HUES48 (cell line): ENCODE results near the gene CNPPD1.

ENCODE experiments used
- H3K27ac ChIP-seq: one replicate; pipeline ENCODE4 v1.7.0; 2013; ENCODE audit warnings: low read depth, low read length, inconsistent platforms
- H3K27me3 ChIP-seq: 2 replicates; pipeline ENCODE4 v1.6.1; 2013; ENCODE audit warnings: mild to moderate bottlenecking, low read length; ENCODE audit not compliant: control insufficient read depth, insufficient read depth
- H3K36me3 ChIP-seq: 2 replicates; pipeline ENCODE4 v1.6.1; 2013; ENCODE audit warnings: low read length; ENCODE audit not compliant: control insufficient read depth, insufficient read depth
- H3K4me1 ChIP-seq: 2 replicates; pipeline ENCODE4 v1.6.1; 2013; ENCODE audit warnings: mild to moderate bottlenecking, low read length; ENCODE audit not compliant: control insufficient read depth, insufficient read depth
- H3K4me3 ChIP-seq: 2 replicates; pipeline ENCODE4 v1.5.1; 2013; ENCODE audit warnings: mild to moderate bottlenecking, low read depth, low read length
- H3K9ac ChIP-seq: 2 replicates; pipeline ENCODE4 v1.6.1; 2013; ENCODE audit warnings: mild to moderate bottlenecking, low read depth, low read length, moderate library complexity
- H3K9me3 ChIP-seq: 2 replicates; pipeline ENCODE4 v1.6.1; 2013; ENCODE audit warnings: low read length; ENCODE audit not compliant: control insufficient read depth, insufficient read depth

CNPPD1 gene

DNA sequence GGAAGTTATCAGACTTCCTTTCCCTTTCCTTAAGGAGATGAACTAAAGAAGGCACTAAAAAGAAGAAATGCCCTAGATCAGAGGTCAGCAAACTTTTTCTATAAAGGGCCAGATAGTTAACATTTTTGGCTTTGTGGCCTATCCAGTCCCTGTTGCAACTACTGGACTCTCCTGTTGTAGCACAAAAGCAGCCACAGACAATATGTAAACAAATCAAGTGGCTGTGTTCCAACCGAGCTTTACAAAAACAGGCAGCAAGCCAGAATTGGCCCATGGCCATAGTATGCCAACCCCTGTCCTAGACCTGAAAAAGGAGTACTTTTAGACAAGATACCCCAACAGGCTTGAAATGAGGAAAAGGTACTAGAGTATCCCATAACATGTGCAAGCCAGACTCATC is 27.1 kb downstream of the CNPPD1 start:
- peaks cover 34% of the 10 kb centered on the region for H3K36me3 ChIP-seq
- H3K4me3 ChIP-seq, result no peak overlapping the region
- H3K9ac ChIP-seq, result no peak overlapping the region
- no peaks in the 10 kb centered on the region for H3K4me1 ChIP-seq
- H3K9me3 ChIP-seq, result no peaks in the 10 kb centered on the region
- no peaks in the 10 kb centered on the region for H3K27me3 ChIP-seq
- H3K27ac ChIP-seq, result no peak overlapping the region

DNA sequence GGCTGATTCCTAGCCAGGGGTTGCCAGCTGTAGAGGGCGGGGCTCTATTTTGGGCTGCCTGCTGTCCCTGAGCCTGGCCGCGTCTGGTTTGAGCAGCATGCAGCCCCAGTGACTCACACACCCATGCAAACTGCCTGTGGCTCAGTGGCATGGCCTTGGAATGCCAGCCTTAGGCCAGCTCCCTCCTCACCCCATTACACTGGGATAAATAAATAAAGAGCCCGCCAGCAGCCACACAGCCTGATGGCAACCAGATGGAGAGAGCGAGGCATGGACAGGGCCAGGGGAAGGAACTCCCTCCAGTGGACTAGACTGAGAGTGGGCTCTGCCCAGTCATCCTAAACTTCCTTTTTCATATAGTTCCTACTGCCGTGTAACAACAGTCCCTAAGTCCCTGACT is 34.4 kb downstream of the CNPPD1 start:
- Histone ChIP-seq H3K9me3 (no peaks in the 10 kb centered on the region), H3K4me1 (no peaks in the 10 kb centered on the region), H3K27ac (no peak overlapping the region), H3K4me3 (no peak overlapping the region), H3K36me3 (peaks cover 33% of the 10 kb centered on the region; the same call in 1 of the 2 replicates), H3K9ac (no peak overlapping the region), H3K27me3 (no peaks in the 10 kb centered on the region)

DNA sequence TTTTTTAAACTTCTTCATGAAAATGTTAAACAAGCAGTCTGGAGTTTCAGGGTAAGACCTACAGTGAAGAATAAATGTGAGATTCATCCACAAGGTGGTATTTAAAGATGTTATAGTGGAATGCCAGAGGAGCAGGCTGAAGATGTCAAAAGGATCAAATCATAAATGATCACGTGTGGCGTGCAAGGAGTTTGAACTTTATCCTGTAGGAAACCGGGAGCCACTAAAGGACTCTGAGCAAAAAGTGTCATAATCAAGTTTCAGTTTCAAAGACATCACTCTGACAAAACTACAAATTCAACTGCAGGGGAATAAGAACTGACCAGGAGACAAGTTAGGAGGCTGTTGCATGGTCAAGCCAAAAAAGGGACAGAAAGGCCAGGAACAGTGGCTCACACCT is 36.0 kb downstream of the CNPPD1 start:
- no peaks in the 10 kb centered on the region for H3K27me3 ChIP-seq
- no peaks in the 10 kb centered on the region for H3K9me3 ChIP-seq
- no peak overlapping the region for H3K27ac ChIP-seq

DNA sequence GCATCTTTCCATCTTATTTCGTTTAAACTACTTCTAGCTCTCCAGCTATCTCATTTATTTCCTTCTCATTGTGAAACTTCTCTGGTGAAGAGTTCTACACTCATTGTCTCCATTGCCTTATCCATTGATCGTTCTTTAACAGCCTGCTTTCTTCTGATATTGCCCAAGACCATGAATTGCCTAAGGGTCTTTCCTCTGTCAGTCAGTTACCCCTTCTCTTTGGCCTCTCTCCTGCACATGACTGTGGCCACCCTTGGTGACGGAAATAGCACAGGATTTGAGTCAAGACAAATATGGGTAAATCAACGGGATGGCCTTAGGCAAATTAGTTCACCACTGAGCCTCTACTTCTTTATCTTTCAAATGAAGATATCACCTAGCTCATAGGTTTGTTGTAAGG is 42.7 kb downstream of the CNPPD1 start:
- H3K9me3 ChIP-seq, result no peaks in the 10 kb centered on the region
- H3K36me3 ChIP-seq, result no peaks in the 10 kb centered on the region
- no peaks in the 10 kb centered on the region for H3K4me1 ChIP-seq
- no peak overlapping the region for H3K27ac ChIP-seq
- H3K27me3 ChIP-seq, result no peaks in the 10 kb centered on the region
- no peak overlapping the region for H3K9ac ChIP-seq
- H3K4me3 ChIP-seq, result no peak overlapping the region

More for the DNA sequence above, 36.0 kb downstream of the CNPPD1 start:
- Histone ChIP-seq H3K4me1 (no peaks in the 10 kb centered on the region), H3K36me3 (peaks cover 22% of the 10 kb centered on the region; the same call in 1 of the 2 replicates), H3K9ac (no peak overlapping the region), H3K4me3 (no peak overlapping the region)

DNA sequence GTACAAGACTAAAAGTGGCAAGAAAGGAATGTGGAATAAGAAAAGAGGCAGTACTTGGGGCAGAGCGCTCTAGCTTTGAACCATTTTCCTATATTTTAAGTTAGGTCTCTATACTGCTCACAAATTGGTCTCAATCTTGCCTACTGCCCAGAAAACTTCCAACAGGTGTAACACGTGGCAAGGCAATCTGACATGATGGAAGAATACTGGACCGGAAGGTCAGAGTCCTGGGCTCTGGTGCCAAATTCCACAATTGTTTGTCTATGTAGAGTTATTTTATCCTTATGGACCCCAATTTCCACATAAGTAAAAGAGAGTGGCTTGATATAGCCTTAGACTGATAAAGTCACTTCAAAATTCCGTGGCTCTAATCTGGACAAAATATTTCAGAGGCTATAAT is 45.0 kb downstream of the CNPPD1 start:
- Histone ChIP-seq H3K4me1 (no peaks in the 10 kb centered on the region), H3K9ac (no peak overlapping the region), H3K4me3 (no peak overlapping the region), H3K9me3 (no peaks in the 10 kb centered on the region), H3K36me3 (no peaks in the 10 kb centered on the region), H3K27ac (no peak overlapping the region), H3K27me3 (no peaks in the 10 kb centered on the region)

DNA sequence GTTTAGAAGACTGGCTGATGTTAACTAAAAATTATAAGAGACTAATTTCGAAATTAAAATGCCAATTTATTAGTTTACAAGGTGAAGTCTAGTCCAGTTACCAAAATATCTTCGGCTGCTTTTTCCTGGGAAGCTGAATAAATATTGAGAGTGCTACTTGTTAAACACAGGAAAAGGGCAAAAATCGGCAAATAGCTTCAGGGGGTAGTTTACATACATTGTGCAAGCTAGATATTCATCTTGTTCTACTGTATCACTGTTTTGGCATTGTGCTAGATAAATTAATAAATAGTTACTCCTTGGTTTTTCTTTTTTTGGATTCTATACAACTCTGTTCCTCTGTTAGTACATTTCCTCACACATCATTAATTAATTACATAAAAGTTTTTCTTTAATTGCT is 45.4 kb downstream of the CNPPD1 start:
- Histone ChIP-seq H3K4me3 (no peak overlapping the region), H3K9me3 (no peaks in the 10 kb centered on the region), H3K4me1 (no peaks in the 10 kb centered on the region), H3K9ac (no peak overlapping the region), H3K27me3 (no peaks in the 10 kb centered on the region), H3K27ac (no peak overlapping the region), H3K36me3 (no peaks in the 10 kb centered on the region)

DNA sequence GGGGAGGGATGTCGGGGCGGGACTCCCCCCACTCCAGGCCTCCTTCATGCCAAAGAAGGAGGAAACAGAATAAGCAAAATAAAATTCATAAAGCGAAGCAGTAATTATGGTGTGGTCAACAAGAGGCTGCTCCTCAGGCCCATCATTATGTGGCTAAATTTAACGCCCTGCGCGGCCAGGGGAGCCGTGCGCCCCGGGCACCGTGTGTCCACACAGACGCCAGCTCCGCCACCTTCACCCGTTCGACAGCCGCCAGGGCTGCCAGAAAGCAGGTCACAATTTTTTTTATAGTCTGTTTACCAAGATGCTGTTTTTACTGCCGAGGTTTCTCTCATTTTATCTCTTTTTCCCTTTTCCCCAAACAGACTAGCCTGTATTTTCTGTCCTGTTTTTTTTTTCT is 47.1 kb downstream of the CNPPD1 start:
- H3K27ac ChIP-seq, result no peak overlapping the region
- no peak overlapping the region for H3K9ac ChIP-seq
- H3K36me3 ChIP-seq, result no peaks in the 10 kb centered on the region
- no peaks in the 10 kb centered on the region for H3K27me3 ChIP-seq
- no peak overlapping the region for H3K4me3 ChIP-seq
- no peaks in the 10 kb centered on the region for H3K4me1 ChIP-seq
- H3K9me3 ChIP-seq, result no peaks in the 10 kb centered on the region

DNA sequence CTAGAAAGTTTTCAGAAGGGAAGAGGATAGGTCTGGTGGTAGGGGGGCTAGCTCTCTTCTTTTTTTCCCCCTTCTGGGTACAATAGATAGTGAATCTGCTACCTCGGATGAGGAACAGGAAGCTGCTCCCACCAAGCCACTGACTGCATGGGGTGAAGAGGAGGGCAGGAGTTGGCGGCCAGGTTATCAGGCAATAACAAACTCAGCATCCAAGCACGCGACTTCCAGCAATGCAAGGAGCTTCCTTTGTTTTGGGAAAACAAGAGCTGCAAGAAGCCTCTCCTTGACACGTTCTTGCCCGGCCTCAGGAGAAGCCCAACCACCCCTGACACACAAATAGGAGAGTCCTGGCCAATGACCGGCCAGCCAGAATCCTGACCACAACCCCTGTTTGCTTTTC is 48.3 kb downstream of the CNPPD1 start:
- Histone ChIP-seq H3K36me3 (no peaks in the 10 kb centered on the region), H3K4me3 (no peak overlapping the region), H3K9me3 (no peaks in the 10 kb centered on the region), H3K27me3 (no peaks in the 10 kb centered on the region), H3K27ac (no peak overlapping the region), H3K9ac (no peak overlapping the region), H3K4me1 (peaks cover 2% of the 10 kb centered on the region; the same call in 1 of the 2 replicates)

DNA sequence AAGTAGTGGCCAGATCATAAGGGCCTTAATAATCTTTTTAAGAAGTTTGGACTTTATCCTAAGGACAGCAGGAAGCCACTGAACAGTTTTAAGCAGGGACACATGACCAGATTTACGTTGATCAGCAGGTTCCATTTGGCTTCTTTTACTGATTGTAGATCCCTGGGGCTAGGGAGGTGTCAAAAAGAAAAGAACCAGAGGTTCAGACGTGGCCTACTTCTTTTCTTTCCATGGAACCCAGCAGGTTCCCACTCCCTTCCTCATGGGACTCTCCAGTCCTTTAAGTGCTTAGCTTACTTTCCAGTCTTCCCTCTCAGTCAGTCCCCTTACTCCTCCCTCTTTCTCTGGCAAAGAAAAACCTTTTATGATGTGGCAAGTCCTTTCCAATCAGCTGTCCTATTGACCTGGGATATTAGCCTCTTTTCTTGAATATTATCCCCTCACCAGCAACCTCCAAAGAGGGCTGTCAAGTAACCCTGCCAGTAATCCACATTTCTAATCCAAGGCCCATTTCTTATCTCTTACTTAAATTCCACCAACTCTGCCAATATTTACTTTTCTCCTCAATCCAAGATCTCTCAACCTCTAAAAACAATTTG is 49.6 kb downstream of the CNPPD1 start:
- no peak overlapping the region for H3K4me3 ChIP-seq
- H3K9ac ChIP-seq, result no peak overlapping the region
- no peaks in the 10 kb centered on the region for H3K9me3 ChIP-seq
- H3K27ac ChIP-seq, result no peak overlapping the region
- H3K27me3 ChIP-seq, result no peaks in the 10 kb centered on the region
- H3K36me3 ChIP-seq, result no peaks in the 10 kb centered on the region
- peaks cover 4% of the 10 kb centered on the region; the same call in 1 of the 2 replicates for H3K4me1 ChIP-seq

DNA sequence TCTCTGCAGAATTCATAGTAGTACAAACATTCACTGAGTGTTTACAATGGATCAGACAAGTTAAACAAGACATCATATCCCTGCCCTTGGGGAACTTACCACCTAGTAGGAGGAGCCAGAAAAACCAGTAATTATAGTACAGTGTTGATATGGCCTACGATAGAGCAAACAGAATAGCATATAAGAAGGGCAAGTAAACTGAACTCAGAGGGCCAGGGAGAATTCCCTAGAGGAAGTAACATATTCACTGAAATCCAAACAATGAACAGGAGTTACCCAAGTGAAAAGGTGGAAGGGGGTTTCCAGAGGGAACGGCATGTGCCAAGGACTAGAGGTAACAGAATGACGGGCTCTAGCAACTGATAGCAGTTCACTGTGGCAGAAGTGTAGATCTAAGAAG is 50.2 kb downstream of the CNPPD1 start:
- Histone ChIP-seq H3K4me1 (peaks cover 4% of the 10 kb centered on the region; the same call in 1 of the 2 replicates), H3K9ac (no peak overlapping the region), H3K27ac (no peak overlapping the region)

DNA sequence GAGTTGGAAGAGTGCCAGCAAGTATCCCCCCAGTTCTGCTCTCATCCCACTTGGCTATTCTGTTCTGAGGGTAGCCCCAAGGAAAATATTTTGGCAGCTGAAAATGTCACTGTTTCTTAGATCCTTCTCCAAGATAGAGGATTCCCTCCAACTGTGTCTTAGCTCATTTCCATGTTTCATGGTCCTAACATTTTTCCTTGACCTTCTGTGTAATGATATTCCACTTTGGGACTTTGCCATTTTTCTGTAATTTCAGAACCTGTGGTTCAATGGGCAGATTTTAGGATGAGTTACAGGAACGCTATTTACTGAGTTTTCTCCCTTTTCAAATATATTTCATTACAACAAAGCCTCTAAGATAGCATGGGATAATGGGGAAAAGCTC is 50.8 kb downstream of the CNPPD1 start:
- no peaks in the 10 kb centered on the region for H3K9me3 ChIP-seq
- no peak overlapping the region for H3K4me3 ChIP-seq
- no peak overlapping the region for H3K27ac ChIP-seq
- no peaks in the 10 kb centered on the region for H3K27me3 ChIP-seq
- no peaks in the 10 kb centered on the region for H3K36me3 ChIP-seq
- peaks cover 4% of the 10 kb centered on the region; the same call in 1 of the 2 replicates for H3K4me1 ChIP-seq
- H3K9ac ChIP-seq, result no peak overlapping the region

More for the DNA sequence above, 50.2 kb downstream of the CNPPD1 start:
- no peak overlapping the region for H3K4me3 ChIP-seq
- no peaks in the 10 kb centered on the region for H3K9me3 ChIP-seq
- H3K27me3 ChIP-seq, result no peaks in the 10 kb centered on the region
- no peaks in the 10 kb centered on the region for H3K36me3 ChIP-seq
